ENCODE data around the gene CTPS1.

GRCh38 chr1:40958210-40958609, 21.3 kb upstream of the CTPS1 start:
- TF ChIP-seq EZH2 (IDR thresholded peaks at IDR 0.05; ENCODE audit: insufficient read depth, poor library complexity, severe bottlenecking) = no peak
- no peak for TF ChIP-seq EZH2phosphoT487 (IDR thresholded peaks at IDR 0.05; ENCODE audit: insufficient read depth, low read depth)

Measured in GM23248 (cell line).